KG1 (cell line): Measurements from ENCODE around the gene XDH.

Experiments used
- DNase-seq: peaks from one replicate; lab custom pipeline; 2025; lab: John Stamatoyannopoulos, UW

The XDH gene

DNA sequence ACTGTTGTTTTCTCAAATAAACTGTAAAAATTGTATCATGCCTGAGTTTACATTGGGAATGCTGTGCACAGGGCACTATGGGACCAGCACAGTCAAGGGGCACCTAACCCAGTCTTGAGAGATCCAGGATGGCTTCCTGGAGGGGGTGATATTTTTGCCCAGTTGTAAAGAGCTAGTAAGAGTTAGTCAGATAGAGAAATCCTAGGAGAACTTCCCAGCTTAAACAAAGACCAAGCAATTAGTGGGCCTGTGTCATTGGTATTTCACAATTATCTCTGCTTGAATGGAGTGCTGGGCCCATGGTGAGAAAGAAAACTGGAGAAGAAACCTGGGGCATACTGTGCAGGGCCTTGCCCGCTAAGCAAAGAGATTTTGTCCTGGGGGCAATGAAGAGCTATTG is 12.2 kb downstream of the XDH start:
- no peak for DNase-seq

DNA sequence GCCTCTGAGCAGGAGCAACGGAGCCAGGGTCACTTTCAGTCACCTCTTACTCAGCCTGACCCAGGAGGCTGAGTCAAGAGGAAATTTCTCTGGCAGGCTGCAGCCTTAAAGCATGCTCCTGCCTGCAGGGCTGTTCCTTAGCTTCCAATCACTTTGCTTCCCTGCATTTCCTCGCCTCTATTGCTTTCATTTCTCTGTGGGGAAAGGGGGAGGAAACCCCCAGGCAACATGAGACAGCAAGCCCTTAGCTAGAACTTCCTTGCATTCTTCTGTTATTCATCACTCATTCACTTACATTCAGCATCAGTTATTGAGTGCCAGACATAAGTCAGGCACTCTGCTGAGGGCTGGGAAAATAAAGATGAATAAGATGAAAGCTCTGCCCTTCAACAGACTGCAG is 13.0 kb downstream of the XDH start:
- no peak for DNase-seq

DNA sequence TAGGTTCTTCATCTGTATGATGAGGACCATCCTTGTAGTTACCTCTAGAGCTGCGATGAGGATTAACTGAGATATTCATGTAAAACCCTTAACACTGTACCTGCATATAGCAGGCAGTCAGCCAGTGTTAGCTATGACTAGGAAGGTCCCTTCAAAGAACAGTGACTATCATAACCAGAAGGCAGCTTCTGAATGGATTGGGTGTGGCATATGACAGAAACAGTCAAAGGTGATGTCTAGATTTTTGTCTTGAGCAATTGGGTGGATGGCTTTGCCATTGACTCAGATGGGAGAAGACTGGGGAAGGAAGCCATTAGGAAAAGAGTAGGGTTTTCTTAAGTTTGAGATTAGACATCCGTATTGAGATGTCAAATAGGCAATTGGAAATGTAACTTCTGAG is 15.7 kb downstream of the XDH start:
- no peak for DNase-seq

DNA sequence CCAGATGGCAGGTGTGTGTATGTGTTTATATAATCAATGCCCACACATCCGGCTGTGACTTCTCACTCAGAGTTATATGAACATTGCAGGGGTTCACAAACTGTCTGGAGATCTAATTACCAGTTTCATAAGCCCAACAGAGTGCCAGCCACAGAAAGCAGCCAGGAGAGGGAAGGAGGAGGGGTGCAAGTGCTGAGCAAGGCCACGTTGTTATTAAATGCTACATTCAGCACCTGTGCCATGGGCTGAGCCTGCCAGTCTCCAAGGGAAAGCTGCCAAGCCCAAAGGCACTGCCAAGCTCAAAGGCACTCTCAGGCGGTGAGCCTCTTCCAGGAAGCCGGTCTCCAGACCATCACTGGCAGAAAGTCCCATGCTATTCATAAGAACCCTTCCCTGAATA is 17.4 kb downstream of the XDH start:
- no peak for DNase-seq

DNA sequence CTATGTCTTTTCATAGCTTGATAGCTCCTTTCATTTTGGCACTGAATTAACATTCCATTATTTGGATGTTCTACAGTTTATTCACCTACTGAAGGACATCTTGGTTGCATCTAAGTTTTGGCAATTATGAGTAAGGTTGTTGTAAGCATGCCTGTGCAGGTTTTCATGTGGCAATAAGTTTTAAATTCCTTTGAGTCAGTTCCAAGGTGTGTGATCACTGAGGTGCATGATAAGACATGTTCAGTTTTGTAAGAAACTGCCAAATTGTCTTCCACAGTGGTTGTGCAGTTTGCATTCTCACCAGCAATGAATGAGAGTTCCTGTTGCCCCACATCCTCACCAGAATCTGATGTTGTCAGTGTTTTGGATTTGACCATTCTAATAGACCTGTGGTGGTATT is 24.2 kb downstream of the XDH start:
- no peak for DNase-seq

DNA sequence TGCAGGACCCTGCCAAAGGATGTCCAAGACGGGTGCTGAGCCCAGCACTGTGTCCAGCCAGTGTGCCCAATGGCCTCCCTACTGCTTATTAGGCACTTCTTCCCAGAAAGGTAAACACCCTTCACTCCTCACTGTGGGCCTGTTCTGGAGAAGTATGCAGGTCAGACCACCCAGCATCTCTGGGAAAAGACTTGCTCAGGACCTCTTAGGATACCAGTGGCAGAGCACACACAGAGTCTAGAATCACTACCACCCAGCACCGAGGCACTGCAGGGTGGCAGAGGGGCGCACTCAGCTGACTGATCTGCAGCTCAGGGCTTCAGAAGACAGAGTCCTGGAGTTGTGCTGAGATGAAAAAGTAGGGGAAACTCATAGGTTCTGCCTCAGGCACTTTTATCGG is 25.8 kb downstream of the XDH start:
- DNase-seq, result no peak

DNA sequence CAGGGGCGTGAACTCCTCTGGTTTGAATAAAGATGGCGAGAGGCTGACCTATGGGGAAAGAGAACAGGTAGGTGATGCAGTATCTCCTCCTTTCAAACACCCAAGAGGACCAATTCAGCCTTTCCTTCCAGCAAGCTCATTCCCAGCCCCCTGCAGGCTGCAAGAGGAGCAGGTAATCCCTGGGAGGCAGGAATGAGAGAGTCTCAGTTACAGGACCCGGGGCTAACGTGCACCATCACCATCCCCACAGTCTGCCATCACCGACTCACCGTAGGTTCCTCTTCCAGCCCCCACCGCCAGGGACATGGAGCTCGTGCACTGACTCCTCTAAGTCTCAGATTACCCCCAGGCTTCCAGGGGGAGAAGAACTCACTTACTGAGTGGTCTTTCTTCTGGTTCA is 26.7 kb downstream of the XDH start:
- DNase-seq, result no peak

DNA sequence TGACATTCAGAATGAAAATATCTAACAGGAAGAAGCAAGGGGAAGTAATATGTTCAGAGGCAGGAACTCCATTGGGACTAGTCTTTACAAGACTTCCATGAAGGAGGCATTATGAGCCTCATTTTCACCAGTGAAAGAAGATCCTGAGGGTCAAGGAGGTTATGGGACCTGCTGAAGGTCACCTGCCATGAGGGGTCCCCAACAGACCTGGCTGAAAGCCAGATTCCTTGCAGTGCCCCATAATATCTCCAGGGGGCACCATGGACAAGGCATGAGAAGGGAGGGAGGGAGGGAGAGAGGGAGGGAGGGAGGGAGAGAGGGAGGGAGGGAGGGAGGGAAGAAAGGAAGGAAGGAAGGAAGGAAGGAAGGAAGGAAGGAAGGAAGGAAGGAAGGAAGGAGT is 27.9 kb downstream of the XDH start:
- DNase-seq, result no peak

DNA sequence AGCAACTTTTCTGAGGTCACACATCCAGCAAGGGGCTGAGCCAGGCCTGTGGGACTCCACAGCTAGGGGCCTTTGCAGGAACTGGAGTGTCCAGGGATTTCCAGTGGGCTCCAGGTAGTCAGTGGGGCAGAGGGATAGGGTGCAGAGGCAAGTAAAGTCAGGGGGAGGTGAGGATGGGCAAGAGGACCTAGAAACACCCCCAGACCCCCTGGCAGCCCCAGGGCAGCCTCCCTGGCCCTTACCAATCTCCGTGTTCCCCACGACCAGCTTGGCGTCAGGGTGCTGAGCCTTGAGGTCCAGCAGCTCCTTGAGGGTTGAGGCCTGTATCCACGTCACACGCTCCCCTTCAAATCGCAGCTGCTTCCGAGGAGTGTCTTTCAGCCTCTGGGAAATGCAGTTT is 28.4 kb downstream of the XDH start:
- no peak for DNase-seq

DNA sequence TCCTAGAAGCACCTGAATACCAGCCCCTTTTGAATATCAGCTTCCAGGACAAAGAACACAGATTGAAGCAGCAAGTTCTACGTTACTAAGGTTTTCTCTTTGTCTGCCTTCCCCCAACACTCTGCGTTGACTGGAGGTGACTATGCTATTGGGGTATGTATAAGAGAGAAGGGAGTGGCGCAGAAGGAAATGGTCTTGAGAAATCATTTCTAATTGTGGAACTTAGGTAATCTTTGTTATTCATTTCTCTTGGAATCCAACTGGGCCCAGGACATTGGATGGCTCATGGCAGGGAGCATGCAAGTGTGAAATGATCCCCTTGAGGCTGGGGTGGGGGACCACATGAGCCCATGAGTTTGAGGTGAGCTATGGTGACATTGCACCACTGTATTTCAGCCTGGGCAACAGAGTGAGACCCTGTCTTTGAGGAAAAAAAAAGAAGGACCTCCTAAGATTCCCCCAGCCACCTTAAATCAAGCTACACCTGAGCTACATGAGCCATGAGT is 29.7 kb downstream of the XDH start:
- DNase-seq, result no peak

DNA sequence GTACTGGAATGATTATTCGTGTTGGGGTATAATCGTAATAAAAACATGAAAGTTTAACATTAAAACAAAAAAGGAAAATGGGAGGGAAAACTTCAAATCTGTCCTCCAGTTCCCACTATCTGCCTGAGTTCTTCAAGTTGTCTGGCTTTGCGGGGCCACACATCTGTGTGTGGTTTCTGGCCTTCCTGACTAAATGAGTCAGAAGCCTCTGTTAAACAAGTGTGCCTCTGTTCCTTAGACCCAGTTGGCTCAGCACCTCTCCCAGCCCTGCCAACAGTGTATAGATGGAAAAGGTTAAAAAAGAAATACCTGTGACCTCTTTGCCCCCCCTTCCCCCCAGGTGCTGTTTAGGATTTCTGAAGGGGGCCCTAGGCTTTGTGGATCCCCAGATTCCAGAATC is 30.2 kb downstream of the XDH start:
- no peak for DNase-seq

DNA sequence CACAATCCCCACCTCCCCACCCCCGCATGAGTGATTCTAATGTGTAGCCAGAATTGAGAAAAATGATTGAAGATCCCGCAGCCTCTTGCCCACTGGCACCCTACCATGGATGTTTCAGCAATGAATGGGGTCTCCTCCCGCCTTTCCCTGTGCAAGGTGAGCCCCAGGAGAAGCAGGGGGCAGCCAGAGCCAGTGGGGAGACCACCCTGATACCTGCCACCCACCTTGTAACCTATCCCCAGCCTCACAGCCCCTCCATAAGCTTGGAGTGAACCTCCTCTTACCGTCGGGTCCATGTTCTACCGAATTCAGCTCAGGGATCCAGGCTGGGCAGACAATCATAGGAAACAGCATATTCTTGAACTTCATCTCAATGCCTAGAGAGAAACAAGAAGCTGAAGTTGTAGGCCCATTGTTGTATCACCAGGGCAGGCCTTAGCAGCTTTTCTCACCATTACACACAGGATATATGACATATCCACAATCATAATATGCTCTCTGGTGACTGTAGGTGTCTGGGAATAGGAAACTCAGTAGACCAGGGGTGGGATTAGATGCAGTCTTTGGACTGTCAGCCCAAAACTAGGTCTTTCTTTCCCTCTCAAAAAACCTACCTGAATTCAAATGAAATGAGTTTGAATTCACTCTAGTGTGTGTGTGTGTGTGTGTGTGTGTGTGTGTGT is 30.9 kb downstream of the XDH start:
- no peak for DNase-seq

DNA sequence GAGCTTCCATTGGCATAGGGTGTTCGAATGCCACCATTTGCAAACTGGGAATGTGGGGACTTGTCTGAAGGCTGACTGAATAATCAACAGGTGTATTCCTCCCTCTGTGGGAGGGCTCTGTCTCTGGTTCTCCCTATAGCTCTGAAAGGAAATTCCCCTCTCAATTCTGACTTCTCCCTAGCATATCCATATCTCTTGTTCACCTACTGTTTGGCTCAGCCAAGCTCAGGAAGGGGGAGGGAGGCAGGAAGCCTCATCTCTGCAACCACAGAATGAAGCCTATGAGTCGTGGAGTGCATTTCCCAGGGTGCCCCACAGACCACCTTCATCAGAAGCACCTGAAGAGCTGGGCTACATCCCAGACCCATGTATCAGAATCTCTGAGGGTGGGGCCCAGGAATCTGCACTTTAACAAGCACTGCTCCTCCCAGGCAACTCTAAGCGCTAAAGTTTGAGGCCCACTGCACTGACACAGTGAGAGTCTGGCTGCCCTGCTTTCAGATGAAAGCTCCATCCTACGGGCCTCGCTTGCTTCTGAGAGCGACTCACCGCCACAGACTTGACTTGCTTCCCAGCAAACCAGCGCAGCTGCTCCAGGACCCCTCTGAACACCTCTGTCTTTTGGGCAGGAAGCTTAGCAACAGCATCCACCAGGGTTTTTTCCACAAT is 32.0 kb downstream of the XDH start:
- no peak for DNase-seq

DNA sequence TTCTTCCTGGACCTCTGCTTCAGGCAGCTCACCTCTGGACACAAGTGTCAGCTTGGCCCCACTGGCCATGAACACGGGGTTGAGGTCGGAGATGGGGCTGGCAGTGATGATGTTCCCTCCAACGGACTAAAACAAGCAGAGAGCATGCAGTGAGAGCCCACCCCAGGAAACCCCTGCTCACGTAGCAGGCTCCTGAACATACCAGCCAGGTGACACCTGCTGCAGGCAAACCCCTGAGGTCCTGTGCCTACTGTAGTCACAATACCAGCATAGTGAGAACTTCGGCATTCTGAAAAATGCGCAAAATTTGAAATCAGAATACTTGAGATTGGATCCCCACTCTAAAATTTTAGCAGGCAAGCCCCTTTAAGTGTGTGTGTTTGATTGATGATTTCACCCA is 32.9 kb downstream of the XDH start:
- DNase-seq, result no peak

DNA sequence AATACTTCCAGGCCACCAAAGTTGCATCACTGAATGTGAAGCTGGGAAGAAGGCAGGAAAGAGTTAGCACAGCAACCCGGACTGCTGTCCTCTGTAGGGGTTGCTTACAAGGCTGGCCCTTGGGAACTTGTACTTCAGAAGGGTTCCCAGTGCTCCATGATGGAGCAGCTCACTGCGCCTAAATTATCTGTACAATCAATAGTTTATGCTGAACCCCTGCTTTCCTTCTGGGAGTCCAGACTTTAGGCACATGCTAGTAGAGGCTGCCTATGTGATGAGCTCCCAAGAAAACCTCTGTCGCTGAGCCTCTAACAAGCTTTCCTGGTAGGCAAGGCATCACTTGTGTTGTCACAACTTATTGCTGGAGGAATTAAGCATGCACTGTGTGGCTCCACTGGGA is 34.3 kb downstream of the XDH start:
- no peak for DNase-seq

DNA sequence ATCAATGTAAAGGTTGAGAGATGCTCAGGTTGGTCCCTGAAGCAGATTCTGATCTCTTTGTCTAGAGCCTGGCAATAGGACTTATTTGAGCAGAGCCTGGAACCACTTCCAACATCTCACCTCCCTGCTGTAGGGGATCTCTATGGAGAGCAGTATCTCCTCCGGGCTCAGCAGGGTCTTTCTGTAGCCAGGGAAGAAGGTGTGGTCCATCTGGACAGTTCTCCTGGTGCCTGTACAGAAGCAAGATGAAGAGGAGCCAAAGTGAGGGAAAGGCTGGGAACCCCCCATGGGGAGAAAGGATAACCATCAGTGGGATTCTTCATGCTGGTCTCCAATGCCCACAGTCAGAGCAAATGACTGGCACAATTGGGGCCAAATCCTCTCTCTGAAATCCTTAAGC is 34.8 kb downstream of the XDH start:
- no peak for DNase-seq

DNA sequence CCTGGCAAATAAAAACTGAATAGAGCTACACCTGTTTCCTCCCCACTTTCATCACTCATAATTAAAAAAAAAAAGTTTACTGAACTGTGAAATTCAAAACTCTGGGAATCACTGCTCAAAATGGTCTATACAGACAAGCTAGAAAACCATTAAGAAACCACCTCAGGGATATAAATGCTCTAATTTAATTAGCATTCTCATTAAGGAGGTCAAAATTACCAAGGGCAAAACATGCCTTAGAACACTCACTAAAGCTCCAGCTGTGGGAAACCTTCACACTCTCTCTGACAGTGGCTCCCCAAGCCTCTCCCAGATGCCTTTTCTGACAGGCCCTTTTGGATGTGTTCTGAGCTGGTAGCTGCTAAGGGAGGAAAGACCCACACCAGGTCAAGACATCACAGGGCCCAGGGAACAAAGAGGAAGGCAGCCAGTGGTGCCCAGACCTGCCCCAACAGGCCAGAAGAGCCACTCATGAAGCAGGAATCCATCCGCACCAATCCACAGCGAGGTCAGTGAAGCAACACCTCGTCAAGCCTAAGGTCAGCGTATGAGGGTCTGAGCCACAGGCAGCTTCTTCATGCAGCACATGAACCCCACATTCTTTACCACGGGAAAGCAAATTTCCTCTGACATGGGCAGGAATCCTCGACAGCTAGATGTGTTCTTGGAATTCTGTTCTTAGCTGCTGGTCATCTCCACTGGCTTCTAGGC is 35.6 kb downstream of the XDH start:
- DNase-seq, result no peak

DNA sequence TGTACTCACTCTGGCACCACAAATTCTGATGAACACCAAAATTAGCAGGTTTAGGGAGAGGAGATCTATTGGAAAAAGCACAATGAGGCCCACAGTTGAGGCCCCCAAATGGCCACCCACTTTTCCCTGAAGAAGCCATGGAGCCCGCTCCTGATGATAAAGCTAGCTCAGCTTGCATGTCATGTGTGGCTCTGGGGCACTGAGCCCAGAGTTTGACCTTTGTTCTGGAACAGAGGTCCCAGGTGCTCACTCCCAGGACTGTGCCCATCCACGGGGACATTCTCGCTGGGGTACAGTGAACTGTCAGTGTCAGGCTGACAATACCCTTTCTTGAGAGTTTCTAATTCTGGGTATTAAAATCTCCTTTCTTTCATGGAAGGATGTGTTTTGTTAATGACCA is 36.2 kb downstream of the XDH start:
- DNase-seq, result no peak

DNA sequence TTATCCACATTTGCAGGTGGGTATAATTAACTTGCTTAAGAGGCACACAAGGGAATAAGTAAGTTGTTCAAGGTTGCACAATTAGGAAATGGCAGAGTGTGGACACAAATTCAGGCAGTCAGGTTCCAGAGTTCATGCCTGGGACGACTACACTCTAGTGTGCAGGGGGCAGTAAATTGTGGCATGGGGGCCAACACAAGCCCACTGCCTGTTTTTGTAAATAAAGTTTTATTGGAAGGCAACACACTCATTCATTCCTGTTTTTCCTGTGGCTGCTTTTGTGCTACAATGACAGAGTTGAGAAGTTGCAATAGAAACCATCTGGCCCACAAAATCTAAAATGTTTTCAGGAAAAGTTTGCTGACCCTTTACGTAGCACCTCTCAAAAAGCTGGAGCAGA is 41.4 kb downstream of the XDH start:
- no peak for DNase-seq

DNA sequence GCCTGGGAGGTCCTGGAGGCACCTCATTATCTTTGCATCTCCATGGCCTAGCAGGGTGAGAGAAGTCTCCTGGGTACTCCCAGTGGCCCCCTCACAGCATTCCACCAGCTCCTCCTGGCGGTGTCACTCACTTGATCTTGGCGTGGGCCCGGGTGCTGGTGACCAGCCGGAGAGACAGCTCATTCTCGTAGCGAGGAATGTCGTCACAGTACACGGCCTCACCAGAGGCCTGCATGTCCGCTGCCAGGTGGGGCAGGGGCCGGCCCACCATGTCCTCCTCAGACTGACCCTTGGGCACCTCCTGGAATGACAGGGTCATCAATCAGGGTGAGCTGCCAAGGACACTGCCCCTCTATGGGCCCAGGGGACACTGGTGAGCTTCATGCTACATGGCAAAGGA is 42.4 kb downstream of the XDH start:
- DNase-seq, result no peak

DNA sequence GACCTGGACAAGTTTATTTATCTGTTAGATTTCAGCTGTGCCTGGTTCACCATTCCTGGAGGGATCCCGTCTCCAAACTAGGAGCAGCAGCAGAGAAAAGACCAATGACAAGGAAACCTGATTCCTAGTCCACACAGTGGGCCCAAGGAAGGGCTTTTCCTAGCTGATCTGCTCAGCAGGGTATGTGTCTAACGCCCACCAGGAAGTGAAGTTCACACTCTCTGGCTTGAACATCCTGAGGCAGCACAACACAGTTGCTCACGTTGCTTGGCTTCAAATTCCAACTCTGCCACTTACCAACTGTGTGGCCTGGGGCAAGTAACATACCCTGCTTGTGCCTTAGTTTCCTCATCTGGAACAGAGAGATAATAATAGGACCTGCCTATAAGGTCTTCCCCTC is 42.9 kb downstream of the XDH start:
- no peak for DNase-seq

DNA sequence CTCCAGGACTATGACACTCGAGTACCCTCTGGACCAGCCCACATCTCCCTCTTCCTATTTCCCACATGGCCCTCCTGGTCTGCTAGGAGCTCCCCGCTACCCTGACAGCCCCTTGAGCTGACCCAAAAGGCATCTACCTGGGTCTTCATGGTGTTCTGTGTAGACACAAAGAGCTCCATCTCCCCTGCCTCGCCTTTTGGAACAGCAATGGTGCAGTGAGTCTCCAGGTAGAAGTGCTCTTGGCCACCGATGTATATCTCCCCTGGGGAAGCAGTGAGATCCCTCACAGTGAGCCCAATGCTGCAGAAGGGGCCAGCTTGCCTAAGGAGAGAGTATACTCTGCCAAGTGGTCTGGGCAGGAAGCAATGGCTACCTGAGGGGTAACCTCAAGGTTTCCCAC is 47.8 kb downstream of the XDH start:
- DNase-seq, result no peak

DNA sequence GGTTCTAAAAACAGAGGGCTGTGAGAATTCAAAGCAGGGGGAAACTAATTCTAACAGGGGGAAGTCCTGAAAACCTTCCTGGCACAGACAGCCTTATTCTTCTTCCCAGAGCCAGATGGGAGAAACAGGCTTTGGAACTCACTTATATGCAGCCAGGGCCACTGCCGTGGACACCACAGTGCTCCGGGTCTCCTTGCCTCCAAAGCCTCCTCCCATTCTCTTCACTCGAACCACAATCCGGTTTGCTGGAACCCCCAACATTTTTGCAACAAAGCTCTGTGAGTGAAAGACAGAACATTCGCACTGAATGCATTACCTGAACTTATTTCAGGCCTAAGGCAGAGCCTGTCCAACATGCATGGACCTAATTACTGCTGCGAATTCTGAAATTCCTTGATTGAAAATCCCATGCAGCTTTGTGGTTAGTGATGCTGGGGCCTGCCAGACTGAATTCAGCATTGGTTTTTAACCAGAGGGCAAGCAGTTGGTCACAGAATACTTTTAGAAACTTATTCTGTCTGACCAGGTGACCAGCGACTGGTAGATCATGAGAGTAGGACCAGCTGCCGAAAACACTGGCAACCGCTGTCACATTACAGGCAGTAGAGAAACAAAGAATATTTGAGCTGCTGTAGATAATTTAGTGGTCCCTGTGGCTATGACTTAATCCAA is 48.6 kb downstream of the XDH start:
- no peak for DNase-seq
